GM12878 (cell line): Measurements from ENCODE around the gene RAB3C. TPM values are rescaled to one million over a fixed set of nuclear protein-coding genes. Genes with fewer than 3 reads are reported as not detected.

Experiments
- ATAC-seq: fragments of 200-7000 bp; cut with Tn5 transposase; 3 replicates; pipeline ENCODE4 v1.9.1; 2020; ENCODE audit warnings: mild to moderate bottlenecking, moderate library complexity
- BruUV-seq: library from RNA; stranded (reverse); fragments of 400-500 nt; replicated peaks from 2 replicates; lab custom pipeline; 2021; lab: Mats Ljungman, UMichigan
- CTCF ChIA-PET: fragments of 300-600 bp; sonication (Branson Sonifier 250); formaldehyde crosslinking; extraction: SDS; loops from one replicate; lab custom pipeline; 2021; ENCODE audit warnings: inconsistent platforms; lab: Yijun Ruan, JAX
- POLR2A ChIA-PET: fragments of 350-600 bp; formaldehyde crosslinking; extraction: SDS; loops from one replicate; lab custom pipeline; 2021; ENCODE audit warnings: inconsistent platforms; lab: Charles Lee
- RAD21 ChIA-PET: fragments of 300-600 bp; sonication (Branson Sonifier 250); formaldehyde crosslinking; loops from one replicate; lab custom pipeline; 2023; ENCODE audit warnings: antibody characterized with exemption; ENCODE audit not compliant: unreplicated experiment; lab: Charles Lee
- SMC1A ChIA-PET: fragments of 300-600 bp; sonication (Branson Sonifier 250); formaldehyde crosslinking; loops from one replicate; lab custom pipeline; 2023; ENCODE audit not compliant: unreplicated experiment, uncharacterized antibody; lab: Charles Lee
- DNase-seq: peaks from one replicate; pipeline ENCODE4 v3.0.0-alpha.2; 2011; ENCODE audit warnings: low read depth, low spot score
- FAIRE-seq: peaks from 3 replicates; lab custom pipeline; 2011; peaks lifted over from hg19 to GRCh38; lab: Jason Lieb, UNC
- H2AFZ ChIP-seq: 2 replicates; pipeline ENCODE4 v1.6.0; 2011; ENCODE audit warnings: low read depth, low read length, control low read depth; ENCODE audit not compliant: control insufficient read depth
- H3K27ac ChIP-seq: 2 replicates; pipeline ENCODE4 v1.5.1; 2011; ENCODE audit warnings: control low read depth; ENCODE audit not compliant: control insufficient read depth, insufficient read depth
- H3K27me3 ChIP-seq, 2 experiments: replicated peaks in 1 of 2; 2 replicates each; pipeline versions ENCODE4 v1.6.0 to v1.6.1; 2011; ENCODE audit warnings: low read length in 1 of 2; ENCODE audit not compliant: control insufficient read depth in 2 of 2, insufficient read depth in 2 of 2
- H3K36me3 ChIP-seq, 2 experiments: 2 replicates each; pipeline ENCODE4 v1.5.1; 2011; ENCODE audit warnings: low read length in 1 of 2; ENCODE audit not compliant: control insufficient read depth in 2 of 2, insufficient read depth in 2 of 2
- H3K4me1 ChIP-seq: 2 replicates; pipeline ENCODE4 v1.6.1; 2011; ENCODE audit warnings: mild to moderate bottlenecking, low read length, moderate library complexity, mixed read lengths; ENCODE audit not compliant: control insufficient read depth, insufficient read depth
- H3K4me2 ChIP-seq: 2 replicates; pipeline ENCODE4 v1.6.0; 2011; ENCODE audit warnings: control low read depth; ENCODE audit not compliant: control insufficient read depth, insufficient read depth
- H3K4me3 ChIP-seq: fragments of 200-600 bp; sonication (generic); 2 replicates; pipeline ENCODE4 v1.5.1; 2016
- H3K79me2 ChIP-seq: 2 replicates; pipeline ENCODE4 v1.6.0; 2011; ENCODE audit warnings: low read length; ENCODE audit not compliant: control insufficient read depth, insufficient read depth
- H3K9ac ChIP-seq: 2 replicates; pipeline ENCODE4 v1.8.0; 2011; ENCODE audit warnings: low read length, control low read depth, mixed read lengths; ENCODE audit not compliant: control insufficient read depth, insufficient read depth
- H3K9me3 ChIP-seq: replicated peaks from 3 replicates; pipeline ENCODE4 v1.5.1; 2011; ENCODE audit warnings: mild to moderate bottlenecking, low read length; ENCODE audit not compliant: control insufficient read depth, insufficient read depth
- H4K20me1 ChIP-seq: 2 replicates; pipeline ENCODE4 v1.6.0; 2011; ENCODE audit not compliant: control insufficient read depth, insufficient read depth
- CREB1 ChIP-seq: IDR thresholded peaks from 2 replicates; pipeline ENCODE4 v1.6.1; 2012; ENCODE audit warnings: low read depth, mild to moderate bottlenecking, inconsistent platforms
- EGR1 ChIP-seq, 2 experiments: IDR thresholded peaks; 1 replicate in 1 of 2; 2 replicates in 1 of 2; pipeline ENCODE4 v1.6.1; 2011 to 2012; ENCODE audit warnings: low read depth in 2 of 2, low read length in 2 of 2, borderline replicate concordance in 1 of 2, mild to moderate bottlenecking in 1 of 2, moderate library complexity in 1 of 2
- FOS ChIP-seq: IDR thresholded peaks from 3 replicates; pipeline ENCODE4 v1.6.1; 2011; ENCODE audit warnings: borderline replicate concordance; ENCODE audit not compliant: insufficient read length; ENCODE audit errors: extremely low read depth
- MYC ChIP-seq: IDR thresholded peaks from 2 replicates; pipeline ENCODE4 v1.6.1; 2011; ENCODE audit warnings: mild to moderate bottlenecking, low read length, moderate library complexity, inconsistent platforms; ENCODE audit not compliant: insufficient read depth, insufficient replicate concordance, insufficient read length, severe bottlenecking
- SUZ12 ChIP-seq: fragments of 200-600 bp; sonication (generic); IDR thresholded peaks from one replicate; pipeline ENCODE4 v1.6.1; 2018; ENCODE audit warnings: antibody characterized with exemption, mild to moderate bottlenecking; ENCODE audit not compliant: unreplicated experiment
- in situ Hi-C: fragments of 300-500 bp; cut with MboI; formaldehyde crosslinking; loops from 9 replicates; pipeline ENCODE4 v1.14.3; 2018; ENCODE audit warnings: mixed read lengths
- intact Hi-C: fragments of 100-400 bp; cut with micrococcal nuclease; formaldehyde crosslinking; loops from one replicate; pipeline ENCODE4 v1.14.2; 2022; ENCODE audit not compliant: unreplicated experiment
- polyA plus RNA-seq, 11 experiments: library from polyadenylated mRNA; depleted of rRNA in 4 of 11; unstranded in 6 of 11; stranded (reverse) in 5 of 11; fragments of >200 nt; fragmentation: Nextera tagmentation in 4 of 11; fragmentation: Illumina TruSeq in 1 of 11; extraction: Ambion mirVana in 4 of 11; extraction: Trizol in 1 of 11; gene quantifications; 1 replicate in 1 of 11; 2 replicates in 10 of 11; pipeline versions ENCODE4 v1.2.1 to v1.2.3, GENCODE V29; 2011 to 2016; ENCODE audit warnings: inconsistent platforms in 2 of 11, missing spikeins in 2 of 11, low read depth in 1 of 11
- total RNA-seq, 4 experiments: library from RNA; depleted of rRNA in 3 of 4; stranded (reverse); fragments of >200 nt in 3 of 4; fragmentation: Illumina TruSeq in 1 of 4; extraction: Trizol in 1 of 4; gene quantifications; 2 replicates each; pipeline versions ENCODE4 v1.2.1 to v1.2.3, GENCODE V29; 2013 to 2021
- TF ChIP-seq, protein P1 (sequence below): IDR thresholded peaks from 2 replicates; pipeline ENCODE4 v1.6.1; 2012; ENCODE audit warnings: mild to moderate bottlenecking, low read depth, low read length
- TF ChIP-seq, protein P2 (sequence below): fragments of 450-650 bp; IDR thresholded peaks from 2 replicates; pipeline ENCODE4 v1.6.1; 2018; ENCODE audit warnings: borderline replicate concordance, mild to moderate bottlenecking; ENCODE audit not compliant: partially characterized antibody
- TF ChIP-seq, protein P3 (sequence below): fragments of 450-650 bp; IDR thresholded peaks from 2 replicates; pipeline ENCODE4 v1.6.1; 2017; ENCODE audit warnings: mild to moderate bottlenecking
- TF ChIP-seq, protein P4 (sequence below): IDR thresholded peaks from 2 replicates; pipeline ENCODE4 v1.6.1; 2011; ENCODE audit warnings: low read depth, low read length, improper control_type of control experiment, borderline replicate concordance

The RAB3C gene
- total and polyA plus RNA-seq, 10 of the 15 experiments (the other 5 are each of a cell fraction or from before 2014, with no cell fraction given): not detected

DNA sequence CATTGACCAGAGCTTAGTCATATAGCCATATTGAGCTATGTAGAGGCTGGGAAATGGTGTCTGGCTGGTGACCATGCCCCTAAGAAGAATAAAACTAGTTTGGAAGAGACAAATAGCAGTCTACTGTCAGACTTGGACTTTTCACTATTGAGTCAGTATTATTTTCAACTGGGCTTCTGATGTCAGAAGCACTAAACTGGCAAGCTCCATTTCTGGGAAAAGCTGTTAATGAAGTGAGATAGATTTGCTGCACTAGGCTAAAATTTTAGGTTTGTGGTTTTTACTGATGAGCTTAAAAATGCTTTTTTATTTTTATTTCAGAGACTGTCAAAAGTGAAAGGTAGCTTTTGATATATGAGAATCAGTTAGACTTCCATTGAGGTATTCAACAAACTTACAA lies 220.2 kb downstream of the RAB3C start:
- ChIA-PET SMC1A (interaction anchor here (0.6 to 2.4 kb wide), 11 partner anchors 8 to 177 kb away, joined by 3 to 7 read pairs (median 3); no protein-coding TSS in a partner anchor), RAD21 (interaction anchor here (0.6 to 1.2 kb wide), 2 partner anchors 86 to 115 kb away, joined by 3 to 4 read pairs; no protein-coding TSS in a partner anchor), POLR2A (interaction anchor here (0.6 kb wide), 1 partner anchor 248 kb away, joined by 3 read pairs; no protein-coding TSS in a partner anchor), CTCF (interaction anchor here (0.8 to 2.1 kb wide), 3 partner anchors 12 to 47 kb away, joined by 3 to 7 read pairs (median 5); no protein-coding TSS in a partner anchor)
- in situ Hi-C loops (no loop called here), intact Hi-C loops (no loop called here)
- no peak overlapping the region for H3K27ac ChIP-seq
- no peaks in the 10 kb centered on the region for H3K36me3 ChIP-seq
- no peaks in the 10 kb centered on the region for H3K9me3 ChIP-seq
- no peaks in the 10 kb centered on the region for H3K79me2 ChIP-seq
- H3K4me1 ChIP-seq: no peaks in the 10 kb centered on the region
- no peak overlapping the region for H3K4me3 ChIP-seq
- H4K20me1 ChIP-seq: no peaks in the 10 kb centered on the region
- BruUV-seq: no TSS peak
- no peak for ATAC-seq
- peak; percentile 41 for FAIRE-seq
- no peak overlapping the region for H3K9ac ChIP-seq
- H2AFZ ChIP-seq: no peak overlapping the region
- TF ChIP-seq, protein P1, sequence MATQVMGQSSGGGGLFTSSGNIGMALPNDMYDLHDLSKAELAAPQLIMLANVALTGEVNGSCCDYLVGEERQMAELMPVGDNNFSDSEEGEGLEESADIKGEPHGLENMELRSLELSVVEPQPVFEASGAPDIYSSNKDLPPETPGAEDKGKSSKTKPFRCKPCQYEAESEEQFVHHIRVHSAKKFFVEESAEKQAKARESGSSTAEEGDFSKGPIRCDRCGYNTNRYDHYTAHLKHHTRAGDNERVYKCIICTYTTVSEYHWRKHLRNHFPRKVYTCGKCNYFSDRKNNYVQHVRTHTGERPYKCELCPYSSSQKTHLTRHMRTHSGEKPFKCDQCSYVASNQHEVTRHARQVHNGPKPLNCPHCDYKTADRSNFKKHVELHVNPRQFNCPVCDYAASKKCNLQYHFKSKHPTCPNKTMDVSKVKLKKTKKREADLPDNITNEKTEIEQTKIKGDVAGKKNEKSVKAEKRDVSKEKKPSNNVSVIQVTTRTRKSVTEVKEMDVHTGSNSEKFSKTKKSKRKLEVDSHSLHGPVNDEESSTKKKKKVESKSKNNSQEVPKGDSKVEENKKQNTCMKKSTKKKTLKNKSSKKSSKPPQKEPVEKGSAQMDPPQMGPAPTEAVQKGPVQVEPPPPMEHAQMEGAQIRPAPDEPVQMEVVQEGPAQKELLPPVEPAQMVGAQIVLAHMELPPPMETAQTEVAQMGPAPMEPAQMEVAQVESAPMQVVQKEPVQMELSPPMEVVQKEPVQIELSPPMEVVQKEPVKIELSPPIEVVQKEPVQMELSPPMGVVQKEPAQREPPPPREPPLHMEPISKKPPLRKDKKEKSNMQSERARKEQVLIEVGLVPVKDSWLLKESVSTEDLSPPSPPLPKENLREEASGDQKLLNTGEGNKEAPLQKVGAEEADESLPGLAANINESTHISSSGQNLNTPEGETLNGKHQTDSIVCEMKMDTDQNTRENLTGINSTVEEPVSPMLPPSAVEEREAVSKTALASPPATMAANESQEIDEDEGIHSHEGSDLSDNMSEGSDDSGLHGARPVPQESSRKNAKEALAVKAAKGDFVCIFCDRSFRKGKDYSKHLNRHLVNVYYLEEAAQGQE: no peak
- TF ChIP-seq, protein P2, sequence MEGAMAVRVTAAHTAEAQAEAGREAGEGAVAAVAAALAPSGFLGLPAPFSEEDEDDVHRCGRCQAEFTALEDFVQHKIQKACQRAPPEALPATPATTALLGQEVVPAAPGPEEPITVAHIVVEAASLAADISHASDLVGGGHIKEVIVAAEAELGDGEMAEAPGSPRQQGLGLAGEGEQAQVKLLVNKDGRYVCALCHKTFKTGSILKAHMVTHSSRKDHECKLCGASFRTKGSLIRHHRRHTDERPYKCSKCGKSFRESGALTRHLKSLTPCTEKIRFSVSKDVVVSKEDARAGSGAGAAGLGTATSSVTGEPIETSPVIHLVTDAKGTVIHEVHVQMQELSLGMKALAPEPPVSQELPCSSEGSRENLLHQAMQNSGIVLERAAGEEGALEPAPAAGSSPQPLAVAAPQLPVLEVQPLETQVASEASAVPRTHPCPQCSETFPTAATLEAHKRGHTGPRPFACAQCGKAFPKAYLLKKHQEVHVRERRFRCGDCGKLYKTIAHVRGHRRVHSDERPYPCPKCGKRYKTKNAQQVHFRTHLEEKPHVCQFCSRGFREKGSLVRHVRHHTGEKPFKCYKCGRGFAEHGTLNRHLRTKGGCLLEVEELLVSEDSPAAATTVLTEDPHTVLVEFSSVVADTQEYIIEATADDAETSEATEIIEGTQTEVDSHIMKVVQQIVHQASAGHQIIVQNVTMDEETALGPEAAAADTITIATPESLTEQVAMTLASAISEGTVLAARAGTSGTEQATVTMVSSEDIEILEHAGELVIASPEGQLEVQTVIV: no peak
- TF ChIP-seq EGR1 (IDR thresholded peaks at IDR 0.05; ENCODE audit: borderline replicate concordance in 1 of 2, low read depth in 2 of 2, low read length in 2 of 2) (no peak), MYC (no peak), FOS (no peak), SUZ12 (no peak), CREB1 (no peak)
- TF ChIP-seq, protein P3, sequence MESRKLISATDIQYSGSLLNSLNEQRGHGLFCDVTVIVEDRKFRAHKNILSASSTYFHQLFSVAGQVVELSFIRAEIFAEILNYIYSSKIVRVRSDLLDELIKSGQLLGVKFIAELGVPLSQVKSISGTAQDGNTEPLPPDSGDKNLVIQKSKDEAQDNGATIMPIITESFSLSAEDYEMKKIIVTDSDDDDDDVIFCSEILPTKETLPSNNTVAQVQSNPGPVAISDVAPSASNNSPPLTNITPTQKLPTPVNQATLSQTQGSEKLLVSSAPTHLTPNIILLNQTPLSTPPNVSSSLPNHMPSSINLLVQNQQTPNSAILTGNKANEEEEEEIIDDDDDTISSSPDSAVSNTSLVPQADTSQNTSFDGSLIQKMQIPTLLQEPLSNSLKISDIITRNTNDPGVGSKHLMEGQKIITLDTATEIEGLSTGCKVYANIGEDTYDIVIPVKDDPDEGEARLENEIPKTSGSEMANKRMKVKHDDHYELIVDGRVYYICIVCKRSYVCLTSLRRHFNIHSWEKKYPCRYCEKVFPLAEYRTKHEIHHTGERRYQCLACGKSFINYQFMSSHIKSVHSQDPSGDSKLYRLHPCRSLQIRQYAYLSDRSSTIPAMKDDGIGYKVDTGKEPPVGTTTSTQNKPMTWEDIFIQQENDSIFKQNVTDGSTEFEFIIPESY: no peak
- TF ChIP-seq, protein P4, sequence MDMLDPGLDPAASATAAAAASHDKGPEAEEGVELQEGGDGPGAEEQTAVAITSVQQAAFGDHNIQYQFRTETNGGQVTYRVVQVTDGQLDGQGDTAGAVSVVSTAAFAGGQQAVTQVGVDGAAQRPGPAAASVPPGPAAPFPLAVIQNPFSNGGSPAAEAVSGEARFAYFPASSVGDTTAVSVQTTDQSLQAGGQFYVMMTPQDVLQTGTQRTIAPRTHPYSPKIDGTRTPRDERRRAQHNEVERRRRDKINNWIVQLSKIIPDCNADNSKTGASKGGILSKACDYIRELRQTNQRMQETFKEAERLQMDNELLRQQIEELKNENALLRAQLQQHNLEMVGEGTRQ: no peak
- H3K4me2 ChIP-seq: no peak overlapping the region
- DNase-seq: no peak
- H3K27me3 ChIP-seq: no peaks in the 10 kb centered on the region
